NCI-H187 (cell line): ENCODE measurements around the gene GK.
"Not testable (repeated sequence)": the region's sequence is repeated elsewhere in the genome, so short reads cannot be mapped to it uniquely, and the experiment has no call there.

Experiments used
- DNase-seq, 2 experiments: peaks; one replicate each; lab custom pipeline; 2025; lab: John Stamatoyannopoulos, UW

The GK gene

GRCh38 chrX:30712214-30712613 lies 59.0 kb downstream of the GK start:
- no peak for DNase-seq

DNA sequence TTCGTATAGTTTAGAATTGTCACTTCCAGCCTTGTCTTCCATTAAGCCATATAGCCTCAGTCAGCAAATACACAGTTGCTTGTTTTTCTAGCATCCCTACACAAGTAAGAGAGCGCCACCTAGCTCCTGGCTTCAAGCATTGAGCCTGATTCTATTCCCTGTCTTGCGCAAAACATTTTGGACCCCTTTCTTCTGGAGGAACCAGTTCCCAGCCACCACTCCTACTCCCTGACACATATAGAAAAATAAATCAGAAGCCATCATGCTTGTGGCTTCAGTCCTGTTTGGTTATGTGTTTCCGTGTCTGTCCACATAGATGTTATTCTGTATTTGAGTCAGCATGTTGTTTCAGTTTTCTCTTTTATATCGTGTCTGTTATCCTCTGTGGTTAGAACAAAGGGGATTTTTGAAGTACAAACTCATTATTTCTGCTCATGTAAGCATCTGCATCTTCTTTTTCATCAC lies 59.9 kb downstream of the GK start:
- peak in 1 of 2 experiments; percentile 1 for DNase-seq

DNA sequence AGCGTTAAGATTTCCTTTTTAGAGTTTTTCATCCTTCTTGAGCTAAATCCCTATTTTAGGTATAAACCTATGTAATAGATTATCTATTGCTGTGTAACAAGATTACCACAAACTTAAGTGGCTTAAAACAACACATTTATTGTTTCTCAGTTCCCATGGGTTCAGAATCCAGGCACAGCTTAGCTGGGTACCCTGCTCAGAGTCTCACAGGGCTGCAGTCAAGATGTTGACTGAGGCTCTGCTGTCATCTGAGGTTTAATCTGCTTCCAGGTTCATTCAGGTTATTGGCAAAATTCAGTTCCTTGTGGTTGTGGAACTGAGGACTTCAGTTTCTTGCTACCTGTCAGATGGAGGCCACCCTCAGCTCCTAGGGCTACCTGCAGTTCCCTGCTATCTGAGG lies 60.9 kb downstream of the GK start:
- DNase-seq = no peak

DNA sequence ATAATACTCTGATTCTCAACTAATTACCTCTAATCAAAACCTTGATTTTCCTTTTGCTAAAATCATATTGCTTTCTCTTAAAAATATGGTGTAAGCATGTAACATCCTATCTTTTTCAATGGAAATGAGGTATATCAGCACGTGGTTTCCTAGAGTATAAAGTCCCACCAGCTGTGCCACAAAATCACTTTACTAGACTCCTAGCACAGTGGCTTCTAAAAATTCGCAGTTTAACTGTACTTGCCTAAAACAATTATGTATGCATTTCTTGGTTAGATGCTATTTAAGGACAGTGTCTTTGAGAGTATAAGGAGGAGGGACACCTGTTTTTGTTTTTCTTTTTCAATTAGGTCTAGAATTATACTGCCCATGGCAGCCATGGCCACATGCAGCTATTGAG lies 62.8 kb downstream of the GK start:
- DNase-seq = no peak

DNA sequence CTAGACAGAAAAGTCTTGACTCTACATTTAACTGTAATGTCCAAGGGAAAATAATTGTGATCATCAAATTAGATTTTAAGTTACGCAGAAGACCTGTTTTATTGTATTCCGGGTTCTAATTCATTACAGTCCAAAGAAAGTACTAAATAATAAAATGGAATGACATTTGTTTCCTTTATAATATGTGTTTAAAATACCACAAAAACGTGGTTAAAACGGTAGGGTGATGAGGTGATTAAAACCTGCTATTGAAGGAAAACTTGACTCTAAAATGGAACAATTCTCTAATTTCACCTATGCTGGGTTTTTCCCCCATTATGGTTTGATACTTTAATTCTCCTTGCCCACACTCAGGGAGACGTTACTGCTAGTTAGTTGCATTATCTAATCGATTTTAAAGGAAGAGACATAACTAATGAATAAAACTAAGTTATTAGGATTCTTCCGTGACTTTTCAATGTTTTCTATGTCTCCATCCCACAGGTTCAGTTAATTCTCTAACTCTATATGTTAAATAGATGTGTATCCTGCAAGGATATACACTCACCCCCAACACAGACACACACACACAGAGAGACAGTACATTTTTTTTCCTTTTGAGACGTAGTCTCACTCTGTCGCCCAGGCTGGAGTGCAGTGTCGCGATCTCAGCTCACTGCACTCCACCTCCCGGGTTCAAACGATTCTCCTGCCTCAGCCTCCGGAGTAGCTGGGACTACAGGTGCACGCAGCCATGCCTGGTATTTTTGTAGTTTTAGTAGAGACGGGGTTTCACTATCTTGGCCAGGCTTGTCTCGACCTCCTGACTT lies 80.8 kb downstream of the GK start:
- no peak for DNase-seq

GRCh38 chrX:30734782-30735181 lies 81.6 kb downstream of the GK start:
- DNase-seq = no peak

DNA sequence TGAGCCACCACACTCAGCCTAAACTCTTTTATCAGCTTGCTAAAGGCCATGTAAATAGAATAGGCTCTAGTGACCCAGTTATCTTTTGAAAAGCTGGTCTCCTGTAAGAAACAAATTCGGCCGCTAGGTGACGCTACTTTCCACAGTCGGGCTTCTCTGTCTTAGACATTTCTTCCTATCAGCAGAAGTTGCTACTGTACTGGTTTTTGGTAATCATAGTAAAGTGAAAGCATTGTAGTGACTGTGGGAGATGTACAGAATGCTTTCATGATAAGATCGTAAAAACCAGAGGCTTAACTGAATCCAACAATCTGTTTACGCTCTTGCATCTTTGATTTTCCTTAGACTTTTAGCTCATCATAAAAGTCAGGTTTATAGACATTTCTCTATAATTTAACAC lies 82.6 kb downstream of the GK start:
- peak; percentile 18 to 48 for DNase-seq

- no peak for DNase-seq
Observed at GRCh38 chrX:30741545-30741944, 88.3 kb downstream of the GK start.

GRCh38 chrX:30748342-30748960 lies 95.2 kb downstream of the GK start:
- no peak for DNase-seq

- DNase-seq = no peak
Observed at GRCh38 chrX:30751497-30751896, 98.3 kb downstream of the GK start.

GRCh38 chrX:30762755-30763154 lies 109.5 kb downstream of the GK start:
- no peak for DNase-seq

DNA sequence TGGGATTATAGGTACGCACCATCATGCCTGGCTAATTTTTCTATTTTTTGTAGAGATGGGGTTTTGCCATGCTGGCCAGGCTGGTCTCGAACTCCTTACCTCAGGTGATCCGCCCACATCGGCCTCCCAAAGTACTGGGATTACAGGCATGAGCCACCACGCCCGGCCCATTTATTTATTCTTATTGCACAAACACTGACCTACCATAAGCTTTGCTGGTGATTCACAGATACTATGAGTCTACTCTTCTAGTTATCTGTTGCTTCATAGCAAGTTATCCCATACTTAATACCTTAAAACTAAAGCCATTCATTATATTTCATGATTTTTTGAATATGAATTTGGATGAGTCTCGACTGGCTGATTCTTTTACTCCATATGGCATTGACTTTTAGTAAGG lies 120.5 kb downstream of the GK start:
- DNase-seq = not testable (repeated sequence)

GRCh38 chrX:30777575-30777974 lies 124.4 kb downstream of the GK start:
- no peak for DNase-seq

GRCh38 chrX:30779453-30780030 lies 126.3 kb downstream of the GK start:
- DNase-seq = no peak
